Loucy (cell line): Measurements from ENCODE around the gene RSRC2.

Experiments
- CTCF ChIP-seq: fragments of 200-600 bp; sonication (generic); conservative IDR thresholded peaks from 2 replicates; pipeline ENCODE4 v1.5.1; 2014; ENCODE audit warnings: mild to moderate bottlenecking, antibody characterized with exemption, low read length
- EZH2phosphoT487 ChIP-seq: fragments of 200-600 bp; IDR thresholded peaks from 2 replicates; pipeline ENCODE4 v1.6.1; 2018; ENCODE audit warnings: antibody characterized with exemption, mild to moderate bottlenecking, moderate library complexity, borderline replicate concordance

GRCh38 chr12:122544537-122544936 is 17.8 kb upstream of the RSRC2 start:
- TF ChIP-seq CTCF, result no peak
- TF ChIP-seq EZH2phosphoT487, result no peak
